Urinary bladder (tissue), 4 donors: ENCODE measurements around the gene MAPKAPK2. TPM values are rescaled to one million over a fixed set of nuclear protein-coding genes. Genes with fewer than 3 reads are reported as not detected.
A peak's percentile ranks its signal among the peaks of the same experiment; 100 is the strongest.
"Not testable (repeated sequence)": the region's sequence is repeated elsewhere in the genome, so short reads cannot be mapped to it uniquely, and the experiment has no call there.

Source experiments
- DNase-seq: peaks from one replicate; pipeline ENCODE4 v3.0.0-alpha.2; 2015; ENCODE audit errors: extremely low spot score
- H3K27ac ChIP-seq: one replicate; pipeline ENCODE4 v1.5.1; 2013; ENCODE audit warnings: low read depth, mild to moderate bottlenecking, moderate library complexity
- H3K36me3 ChIP-seq: one replicate; pipeline ENCODE4 v1.6.1; 2013; ENCODE audit warnings: mild to moderate bottlenecking, moderate library complexity; ENCODE audit not compliant: insufficient read depth
- H3K4me1 ChIP-seq: one replicate; pipeline ENCODE4 v1.6.1; 2013; ENCODE audit warnings: mild to moderate bottlenecking, moderate library complexity; ENCODE audit not compliant: insufficient read depth
- H3K4me3 ChIP-seq: one replicate; pipeline ENCODE4 v1.5.1; 2013; ENCODE audit warnings: low read depth, low read length
- WGBS: extraction: QIAGEN DNeasy Blood & Tissue Kit; methylation state at CpG from one replicate; pipeline ENCODE4 v1.1.7; 2013; 5-methylcytosine and 5-hydroxymethylcytosine counted together
- polyA plus RNA-seq: library from polyadenylated mRNA; stranded (reverse); fragments of 200-250 nt; gene quantifications from one replicate; pipeline ENCODE4 v1.2.3, GENCODE V29; 2013
- total RNA-seq: library from RNA; depleted of rRNA; stranded (reverse); fragments of >200 nt; gene quantifications from one replicate; pipeline ENCODE4 v1.2.3, GENCODE V29; 2014
- donor health status: healthy with polysubstance abuse.
- donor health status: healthy.

Gene MAPKAPK2
- 20.4 TPM for total RNA-seq
- 49.5 TPM for polyA plus RNA-seq

DNA sequence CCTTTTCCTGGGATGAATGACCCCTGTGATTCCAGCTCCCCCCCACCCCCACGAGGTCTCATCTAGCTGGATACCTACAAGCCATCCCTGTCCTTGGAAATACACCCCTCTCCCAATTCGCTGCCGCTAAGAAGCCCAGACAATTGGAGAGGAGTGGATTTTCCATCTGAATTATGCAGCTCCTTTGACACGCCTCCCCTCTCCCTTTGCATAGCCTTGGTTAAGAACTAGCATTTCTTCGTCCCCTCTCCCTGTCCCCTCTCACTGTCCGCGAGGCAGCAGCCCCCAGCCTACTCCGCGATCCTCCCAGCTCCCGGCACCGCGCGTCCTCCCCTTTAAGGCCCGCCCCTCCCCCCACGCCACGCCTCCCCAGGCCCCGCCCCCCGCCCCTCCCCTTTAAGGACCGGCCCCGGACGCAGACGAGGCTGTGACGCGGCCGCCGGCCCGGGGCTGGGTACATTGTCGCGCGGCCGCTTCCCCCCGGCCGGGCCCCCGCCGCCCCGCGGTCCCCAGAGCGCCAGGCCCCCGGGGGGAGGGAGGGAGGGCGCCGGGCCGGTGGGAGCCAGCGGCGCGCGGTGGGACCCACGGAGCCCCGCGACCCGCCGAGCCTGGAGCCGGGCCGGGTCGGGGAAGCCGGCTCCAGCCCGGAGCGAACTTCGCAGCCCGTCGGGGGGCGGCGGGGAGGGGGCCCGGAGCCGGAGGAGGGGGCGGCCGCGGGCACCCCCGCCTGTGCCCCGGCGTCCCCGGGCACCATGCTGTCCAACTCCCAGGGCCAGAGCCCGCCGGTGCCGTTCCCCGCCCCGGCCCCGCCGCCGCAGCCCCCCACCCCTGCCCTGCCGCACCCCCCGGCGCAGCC lies at the start of gene MAPKAPK2:
Gene MAPKAPK2, plus strand, starts transcription at position 428 of the 856 bp plus-strand sequence. Its CDS starts 325 bp downstream, at position 753.
- H3K4me1 ChIP-seq: peaks cover 2% of the 10 kb centered on the region
- no peak for DNase-seq
- WGBS: 1% methylated on average over 79 of the region's 82 CpGs

DNA sequence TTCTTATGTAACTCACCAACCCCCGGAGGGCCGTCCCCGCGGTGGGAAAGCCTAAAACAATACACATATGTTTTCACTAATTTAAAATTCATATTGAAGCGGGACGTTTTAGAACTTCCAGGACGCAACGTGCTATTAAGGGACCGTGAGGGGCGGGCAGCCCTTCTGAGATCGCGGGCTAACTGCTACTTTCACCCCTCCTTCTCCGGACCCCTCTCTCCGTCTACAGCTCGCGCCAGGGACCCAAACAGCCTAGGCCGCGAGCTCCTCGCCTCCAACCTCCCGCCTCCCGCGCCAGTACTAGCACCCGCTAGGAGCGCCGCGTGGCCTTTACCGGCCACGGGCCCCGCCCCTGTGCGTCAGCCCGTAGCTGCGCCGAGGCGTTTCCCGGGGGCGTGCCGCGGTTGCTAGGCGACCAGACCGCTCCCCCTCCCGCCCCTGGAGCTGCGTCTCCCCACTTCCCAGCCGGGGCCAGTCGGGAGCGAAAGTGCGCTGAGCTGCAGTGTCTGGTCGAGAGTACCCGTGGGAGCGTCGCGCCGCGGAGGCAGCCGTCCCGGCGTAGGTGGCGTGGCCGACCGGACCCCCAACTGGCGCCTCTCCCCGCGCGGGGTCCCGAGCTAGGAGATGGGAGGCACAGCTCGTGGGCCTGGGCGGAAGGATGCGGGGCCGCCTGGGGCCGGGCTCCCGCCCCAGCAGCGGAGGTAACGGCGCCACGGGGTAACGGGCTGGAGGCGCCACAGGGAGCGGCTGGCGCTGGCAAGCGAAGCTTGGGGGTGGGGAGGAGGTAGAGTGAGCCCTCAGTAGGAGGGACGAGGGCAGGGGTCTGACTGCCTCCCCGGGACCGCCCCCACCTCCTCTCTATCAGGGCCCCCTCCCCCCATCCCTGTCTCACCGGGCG lies 49.4 kb upstream of the MAPKAPK2 start, which contains the start of gene DYRK3:
Gene DYRK3, plus strand, starts transcription at position 457 of the 898 bp plus-strand sequence. Its CDS starts 168 bp downstream, at position 625.
- peak; percentile 66 for DNase-seq
- WGBS: under 1% methylated on average over 84 of the region's 84 CpGs
- Histone ChIP-seq H3K27ac (peak within 1 kb of the TSS; percentile 61), H3K36me3 (peaks cover 4% of the 10 kb centered on the region), H3K4me1 (peaks cover 1% of the 10 kb centered on the region), H3K4me3 (peak within 1 kb of the TSS; percentile 79)

More for the DNA sequence above, at the start of gene MAPKAPK2:
- no peaks in the 10 kb centered on the region for H3K36me3 ChIP-seq
- H3K27ac ChIP-seq: peak within 1 kb of the TSS; percentile 99
- peak within 1 kb of the TSS; percentile 98 for H3K4me3 ChIP-seq

DNA sequence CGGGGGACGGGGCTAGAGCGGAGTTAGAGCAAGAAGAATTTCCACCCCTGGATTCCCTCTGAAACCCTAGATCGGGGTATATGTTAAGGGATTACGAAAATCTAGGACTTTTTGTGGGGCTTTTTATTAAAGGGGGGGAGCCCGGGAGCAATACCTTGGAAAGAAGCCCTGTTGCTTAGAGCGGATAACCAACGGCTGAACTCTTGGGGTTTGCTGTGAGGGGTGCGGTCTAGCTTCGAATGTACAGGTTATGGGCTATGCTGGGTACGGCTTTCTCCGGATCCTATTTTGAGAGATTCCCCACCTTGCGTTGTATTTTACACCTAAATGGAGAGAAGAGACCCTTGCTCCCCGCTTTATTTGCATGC lies 48.7 kb upstream of the MAPKAPK2 start:
- Histone ChIP-seq H3K27ac (no peak overlapping the region), H3K4me1 (peaks cover 1% of the 10 kb centered on the region), H3K4me3 (peak overlapping the region; percentile 79), H3K36me3 (peaks cover 4% of the 10 kb centered on the region)
- DNase-seq: no peak
- WGBS: 3% methylated on average over 14 of the region's 14 CpGs

DNA sequence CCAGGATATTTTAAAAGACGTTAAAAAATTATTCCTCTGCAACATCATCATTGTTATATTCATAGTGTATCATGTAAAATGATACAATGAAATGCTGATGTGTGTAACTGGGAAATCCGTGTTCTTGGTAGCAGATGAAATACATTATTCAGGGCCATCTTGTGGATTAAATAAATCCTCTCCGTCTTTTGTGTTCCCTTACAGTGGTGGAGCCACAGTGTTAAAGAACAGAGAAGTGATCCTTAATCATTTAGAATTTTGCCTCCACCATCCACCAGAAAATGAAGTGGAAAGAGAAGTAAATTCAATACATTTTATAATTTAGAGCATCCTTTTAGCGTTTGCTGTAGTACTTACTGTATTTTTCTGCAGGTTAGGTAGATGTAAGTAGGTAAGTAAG lies 48.0 kb upstream of the MAPKAPK2 start:
- Histone ChIP-seq H3K4me3 (no peak overlapping the region), H3K4me1 (peaks cover 1% of the 10 kb centered on the region), H3K36me3 (peaks cover 4% of the 10 kb centered on the region), H3K27ac (no peak overlapping the region)
- DNase-seq: no peak
- 43% methylated on average over 4 of the region's 4 CpGs for WGBS

DNA sequence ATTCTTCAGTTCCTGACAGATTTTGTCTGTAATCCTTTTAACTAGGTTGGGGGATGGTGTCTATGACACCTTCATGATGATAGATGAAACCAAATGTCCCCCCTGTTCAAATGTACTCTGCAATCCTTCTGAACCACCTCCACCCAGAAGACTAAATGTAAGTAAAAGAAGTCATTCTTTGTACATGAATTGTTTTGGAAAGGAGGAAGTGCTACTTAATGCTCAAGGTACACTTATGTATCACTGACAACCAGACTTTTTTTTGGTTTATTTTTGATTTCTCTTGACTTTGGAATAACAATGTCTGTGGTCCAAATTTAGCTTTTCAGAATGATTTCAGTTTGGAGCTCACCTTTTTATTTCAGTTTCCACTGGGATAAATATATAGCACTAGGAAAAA lies 47.1 kb upstream of the MAPKAPK2 start:
- Histone ChIP-seq H3K27ac (no peak overlapping the region), H3K4me1 (peaks cover 1% of the 10 kb centered on the region), H3K36me3 (peaks cover 4% of the 10 kb centered on the region), H3K4me3 (no peak overlapping the region)
- DNase-seq: no peak

DNA sequence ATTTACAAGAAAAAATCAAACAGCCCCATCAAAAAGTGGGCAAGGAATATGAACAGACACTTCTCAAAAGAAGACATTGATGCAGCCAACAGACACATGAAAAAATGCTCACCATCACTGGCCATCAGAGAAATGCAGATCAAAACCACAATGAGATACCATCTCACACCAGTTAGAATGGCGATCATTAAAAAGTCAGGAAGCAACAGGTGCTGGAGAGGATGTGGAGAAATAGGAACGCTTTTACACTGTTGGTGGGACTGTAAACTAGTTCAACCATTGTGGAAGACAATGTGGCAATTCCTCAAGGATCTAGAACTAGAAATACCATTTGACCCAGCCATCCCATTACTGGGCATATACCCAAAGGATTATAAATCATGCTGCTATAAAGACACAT lies 42.6 kb upstream of the MAPKAPK2 start:
- 80% methylated on average over 2 of the region's 2 CpGs for WGBS
- not testable (repeated sequence) for H3K36me3 ChIP-seq, DNase-seq, H3K4me1 ChIP-seq, H3K27ac ChIP-seq, H3K4me3 ChIP-seq

DNA sequence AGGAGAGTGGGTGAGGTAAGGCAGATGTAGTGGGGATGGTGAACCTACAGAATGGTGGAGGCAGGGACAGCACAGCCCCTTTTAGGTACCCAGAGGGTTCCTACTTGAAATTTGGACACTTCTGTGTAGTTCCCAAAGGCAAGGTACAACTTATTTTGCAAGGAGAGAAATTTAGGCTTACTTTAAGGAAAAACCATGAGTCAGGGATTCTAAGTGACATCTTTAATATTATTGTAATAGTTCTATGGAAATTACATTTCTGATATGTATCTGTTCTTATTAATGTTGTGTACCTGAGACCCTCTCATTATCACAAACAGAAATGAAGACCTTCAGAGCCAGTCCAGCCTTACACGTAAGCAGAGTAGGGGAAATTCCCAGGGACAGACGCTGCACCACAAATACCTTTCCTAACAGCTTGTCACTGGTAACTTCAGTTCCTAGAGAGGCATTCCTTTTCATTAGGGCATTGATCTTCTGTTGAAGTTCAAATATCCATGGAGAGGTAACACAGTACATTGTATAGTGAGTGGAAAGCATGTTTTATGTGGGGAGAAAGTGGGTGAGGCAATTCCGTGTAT lies 41.5 kb upstream of the MAPKAPK2 start:
- Histone ChIP-seq H3K4me3 (no peak overlapping the region), H3K4me1 (peaks cover 1% of the 10 kb centered on the region), H3K36me3 (peaks cover 4% of the 10 kb centered on the region), H3K27ac (no peak overlapping the region)
- 88% methylated on average over 3 of the region's 3 CpGs for WGBS
- DNase-seq: no peak

DNA sequence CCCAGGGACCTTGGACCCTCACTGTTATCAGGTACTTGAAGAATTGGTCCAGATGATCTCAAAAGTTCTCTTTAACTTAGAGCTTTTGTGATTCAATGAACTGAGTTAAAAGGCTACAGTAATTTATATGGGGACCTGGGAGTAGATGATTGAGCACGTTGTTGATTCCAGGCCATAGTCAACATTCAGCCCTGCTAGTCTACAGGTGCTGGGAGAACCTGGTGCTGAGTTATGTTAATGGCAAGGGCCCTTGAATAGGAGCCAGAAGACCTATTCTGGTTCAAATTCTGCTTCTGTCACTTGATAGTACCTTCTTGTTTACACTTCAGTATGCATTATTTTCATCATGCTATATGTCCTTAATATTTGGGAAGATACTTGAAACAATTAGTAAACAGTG lies 38.2 kb upstream of the MAPKAPK2 start:
- H3K27ac ChIP-seq: no peak overlapping the region
- H3K4me1 ChIP-seq: no peaks in the 10 kb centered on the region
- DNase-seq: no peak
- 83% methylated on average over 1 of the region's 1 CpG for WGBS
- H3K36me3 ChIP-seq: no peaks in the 10 kb centered on the region
- H3K4me3 ChIP-seq: no peak overlapping the region

DNA sequence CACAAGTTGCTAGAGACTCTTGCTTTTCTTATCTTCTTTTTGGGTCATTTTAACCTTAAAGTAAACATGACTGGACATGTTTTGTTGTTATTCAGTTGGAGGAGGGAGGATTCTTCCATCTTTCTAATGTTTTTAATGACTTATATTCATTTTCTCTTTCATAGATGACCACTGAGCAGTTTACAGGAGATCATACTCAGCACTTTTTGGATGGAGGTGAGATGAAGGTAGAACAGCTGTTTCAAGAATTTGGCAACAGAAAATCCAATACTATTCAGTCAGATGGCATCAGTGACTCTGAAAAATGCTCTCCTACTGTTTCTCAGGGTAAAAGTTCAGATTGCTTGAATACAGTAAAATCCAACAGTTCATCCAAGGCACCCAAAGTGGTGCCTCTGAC lies 37.5 kb upstream of the MAPKAPK2 start:
- Histone ChIP-seq H3K4me1 (no peaks in the 10 kb centered on the region), H3K27ac (no peak overlapping the region), H3K36me3 (no peaks in the 10 kb centered on the region), H3K4me3 (no peak overlapping the region)
- DNase-seq: no peak

DNA sequence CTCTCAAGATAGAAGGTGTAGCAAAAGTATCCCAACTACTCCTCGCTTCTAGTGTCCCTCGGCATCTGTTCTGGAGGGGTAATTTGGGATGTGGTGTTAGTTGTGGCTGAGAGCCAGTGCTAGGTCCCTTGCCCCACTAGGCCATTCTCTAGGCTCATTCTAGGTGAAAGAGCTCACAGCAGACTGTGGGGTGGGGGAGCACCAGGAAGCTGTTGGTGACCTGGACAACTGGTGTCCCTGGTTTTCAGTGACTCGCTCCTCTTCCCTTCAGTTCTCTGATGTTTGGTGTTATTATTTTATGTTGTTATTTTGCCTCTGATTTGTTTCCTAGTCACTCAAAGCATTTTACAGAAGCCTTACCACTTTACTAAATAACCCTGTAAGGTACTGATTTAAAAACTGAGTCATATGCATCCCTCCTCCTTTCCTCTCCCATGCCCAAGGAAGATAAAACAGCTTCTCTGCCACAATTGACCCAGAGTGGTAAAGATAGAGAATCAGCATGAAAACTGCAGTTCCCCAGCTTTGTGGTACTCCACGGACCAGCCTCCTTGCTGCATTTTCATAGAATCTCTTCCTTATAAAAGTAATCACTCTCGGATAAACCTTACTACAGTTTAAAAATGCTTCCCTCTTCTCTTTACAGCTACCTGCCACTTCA lies 35.3 kb upstream of the MAPKAPK2 start:
- Histone ChIP-seq H3K27ac (no peak overlapping the region), H3K4me3 (no peak overlapping the region), H3K4me1 (no peaks in the 10 kb centered on the region), H3K36me3 (no peaks in the 10 kb centered on the region)
- 86% methylated on average over 5 of the region's 5 CpGs for WGBS
- no peak for DNase-seq

DNA sequence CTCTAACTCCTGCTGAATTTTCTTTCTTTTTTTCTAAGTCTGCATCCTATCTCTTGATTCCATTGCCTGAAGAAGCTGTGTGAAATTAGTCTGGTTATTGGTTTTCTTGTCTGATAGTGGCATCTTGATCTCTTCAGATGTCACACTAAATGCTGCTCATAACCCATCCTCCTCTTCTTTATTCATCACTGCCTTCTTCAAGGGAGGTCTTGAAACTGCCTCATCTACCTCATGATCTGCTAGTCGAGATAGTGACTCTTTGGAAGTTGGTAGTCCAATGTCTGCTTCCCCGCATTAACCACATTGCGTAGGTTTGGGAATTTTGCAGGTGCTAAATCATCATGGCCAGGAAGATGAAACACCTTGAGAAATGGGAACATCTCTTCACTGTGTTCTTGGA lies 33.7 kb upstream of the MAPKAPK2 start:
- no peak overlapping the region for H3K27ac ChIP-seq
- no peak for DNase-seq
- 95% methylated on average over 3 of the region's 3 CpGs for WGBS
- H3K4me3 ChIP-seq: no peak overlapping the region
- no peaks in the 10 kb centered on the region for H3K4me1 ChIP-seq
- H3K36me3 ChIP-seq: no peaks in the 10 kb centered on the region

DNA sequence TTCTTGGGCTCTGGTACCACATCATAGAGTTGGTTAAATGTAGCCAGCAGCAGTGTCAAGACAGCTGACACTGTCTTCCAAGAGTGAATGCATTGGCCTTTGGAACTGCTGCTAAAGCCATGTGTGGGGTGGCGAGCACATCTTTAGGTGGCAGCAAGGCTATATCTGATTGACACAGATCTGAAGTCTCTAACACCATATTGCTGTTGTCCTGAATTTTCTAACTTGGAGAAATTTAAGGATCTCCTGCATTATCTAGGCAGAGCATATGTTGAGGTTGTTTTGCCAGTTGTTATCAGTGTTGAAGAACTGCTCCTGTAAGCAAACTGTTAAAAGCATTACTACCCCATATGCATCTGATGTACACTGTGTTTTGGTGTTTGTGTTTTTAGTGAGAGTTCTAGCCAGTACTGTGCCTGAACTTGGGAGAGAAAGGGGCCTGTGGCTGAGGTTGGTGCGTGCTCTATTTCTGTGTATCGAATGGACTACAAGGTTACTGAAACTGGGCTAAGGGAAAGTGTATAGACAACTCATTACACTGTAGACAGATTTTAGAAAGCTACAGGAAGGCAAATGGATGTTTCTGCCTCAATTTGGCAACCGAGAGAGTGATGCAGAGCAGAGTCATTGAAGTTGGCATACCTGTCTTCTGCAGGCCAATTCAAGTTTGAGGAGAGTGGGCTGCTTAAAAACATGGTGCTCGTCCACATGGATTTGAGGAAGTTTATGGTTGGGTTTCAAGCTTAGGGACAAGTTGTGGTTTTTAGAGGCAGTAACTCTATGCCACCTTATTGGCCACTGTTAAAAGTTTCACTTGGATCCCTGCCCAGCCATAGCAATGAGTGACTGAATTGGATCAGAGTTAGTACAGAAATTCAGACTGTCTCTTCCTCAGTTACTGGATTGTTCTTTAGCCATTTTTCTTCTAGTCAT lies 32.5 kb upstream of the MAPKAPK2 start:
- Histone ChIP-seq H3K36me3 (no peaks in the 10 kb centered on the region), H3K4me1 (no peaks in the 10 kb centered on the region), H3K27ac (no peak overlapping the region), H3K4me3 (no peak overlapping the region)
- no peak for DNase-seq
- 94% methylated on average over 5 of the region's 5 CpGs for WGBS
